ENCODE results near the gene CORO1C.

- TF ChIP-seq POLR2A (IDR thresholded peaks at IDR 0.05) (no peak), CTCF (IDR thresholded peaks at IDR 0.05 in 8 of 11, conservative IDR thresholded peaks at IDR 0.05 in 3 of 11) (no peak)
These were observed 38.1 kb downstream of the CORO1C start for GRCh38 chr12:108693186-108693730.

Measured in spleen (tissue), 7 donors.